Activated CD4-positive, alpha-beta memory T cell treated with anti-CD3 and anti-CD28 coated beads, Interleukin-2, amount 10 ng/mL, durations not matched to agents 7 days and 5 days (primary cell): Measurements from ENCODE around the gene FOXJ3. TPM values are rescaled to one million over a fixed set of nuclear protein-coding genes. Genes with fewer than 3 reads are reported as not detected.

Experiments
- CTCF ChIA-PET: fragments of 350-600 bp; sonication (Branson Sonifier 250); formaldehyde crosslinking; loops from one replicate; lab custom pipeline; 2021; ENCODE audit warnings: antibody characterized with exemption, inconsistent platforms; lab: Charles Lee
- POLR2A ChIA-PET: fragments of 350-600 bp; sonication (Branson Sonifier 250); formaldehyde crosslinking; loops from one replicate; lab custom pipeline; 2021; ENCODE audit warnings: antibody characterized with exemption; lab: Charles Lee
- DNase-seq: peaks from one replicate; pipeline ENCODE4 v3.0.0-alpha.2; 2020
- H3K27ac Mint-ChIP-seq: one replicate; pipeline ENCODE4 v1.8.0; 2021; ENCODE audit warnings: mild to moderate bottlenecking, mixed read lengths
- H3K27me3 Mint-ChIP-seq: one replicate; pipeline ENCODE4 v1.8.0; 2021; ENCODE audit warnings: mixed read lengths
- H3K36me3 Mint-ChIP-seq: one replicate; pipeline ENCODE4 v1.8.0; 2021; ENCODE audit warnings: low read depth, mixed read lengths
- H3K4me1 Mint-ChIP-seq: one replicate; pipeline ENCODE4 v1.8.0; 2021; ENCODE audit warnings: mixed read lengths
- H3K4me3 Mint-ChIP-seq: one replicate; pipeline ENCODE4 v1.8.0; 2021; ENCODE audit warnings: mild to moderate bottlenecking, mixed read lengths
- H3K9me3 Mint-ChIP-seq: one replicate; pipeline ENCODE4 v1.8.0; 2021; ENCODE audit warnings: mixed read lengths
- total RNA-seq, 2 experiments: library from RNA; stranded (reverse); gene quantifications; one replicate each; pipeline ENCODE4 v1.2.3, GENCODE V29; 2021

The FOXJ3 gene
- 10 to 100 TPM; 44.9 to 47.1 TPM for total RNA-seq

GRCh38 chr1:42335050-42335808, at the start of gene FOXJ3:
Gene FOXJ3, minus strand, starts transcription at chr1:42335235. Its CDS starts 24,142 bp downstream, at chr1:42311093.
- Mint-ChIP-seq H3K27me3 (no peaks in the 10 kb centered on the region), H3K27ac (peak within 1 kb of the TSS; percentile 84), H3K4me3 (peak within 1 kb of the TSS; percentile 92), H3K36me3 (peaks cover 12% of the 10 kb centered on the region), H3K4me1 (peaks cover 49% of the 10 kb centered on the region), H3K9me3 (no peaks in the 10 kb centered on the region)
- peak; percentile 92 for DNase-seq
- ChIA-PET CTCF (interaction anchor here (1.1 to 1.8 kb wide), 2 partner anchors 9 to 162 kb away, joined by 4 to 15 read pairs; no protein-coding TSS in a partner anchor), POLR2A (interaction anchor here (1.0 to 1.9 kb wide), 4 partner anchors 9 to 122 kb away, joined by 3 to 16 read pairs (median 4); partner anchors contain the start of gene PPCS)

GRCh38 chr1:42381280-42381673, 46.2 kb upstream of the FOXJ3 start:
- H3K9me3 Mint-ChIP-seq, result no peaks in the 10 kb centered on the region
- ChIA-PET CTCF (no interaction called here), POLR2A (no interaction called here)
- peak overlapping the region; percentile 69 for H3K4me3 Mint-ChIP-seq
- no peaks in the 10 kb centered on the region for H3K36me3 Mint-ChIP-seq
- no peak for DNase-seq
- H3K27me3 Mint-ChIP-seq, result peaks cover 38% of the 10 kb centered on the region
- H3K4me1 Mint-ChIP-seq, result peaks cover 15% of the 10 kb centered on the region
- no peak overlapping the region for H3K27ac Mint-ChIP-seq

- Mint-ChIP-seq H3K9me3 (no peaks in the 10 kb centered on the region), H3K4me3 (peak within 1 kb of the TSS; percentile 71), H3K27me3 (peaks cover 38% of the 10 kb centered on the region), H3K27ac (no peak within 1 kb of the TSS), H3K4me1 (peaks cover 15% of the 10 kb centered on the region), H3K36me3 (no peaks in the 10 kb centered on the region)
- peak; percentile 51 for DNase-seq
- ChIA-PET POLR2A (no interaction called here), CTCF (no interaction called here)
Measured at GRCh38 chr1:42380586-42381279, 45.7 kb upstream of the FOXJ3 start, which contains the start of gene RIMKLA. Gene RIMKLA, plus strand, starts transcription at chr1:42380792. Its CDS starts 143 bp downstream, at chr1:42380935.

GRCh38 chr1:42379794-42380585, 45.0 kb upstream of the FOXJ3 start:
- ChIA-PET CTCF (no interaction called here), POLR2A (no interaction called here)
- Mint-ChIP-seq H3K4me1 (peaks cover 15% of the 10 kb centered on the region), H3K27me3 (peaks cover 38% of the 10 kb centered on the region), H3K36me3 (no peaks in the 10 kb centered on the region), H3K9me3 (no peaks in the 10 kb centered on the region), H3K4me3 (peak overlapping the region; percentile 71), H3K27ac (no peak overlapping the region)
- DNase-seq, result peak; percentile 16

GRCh38 chr1:42372796-42373195, 37.8 kb upstream of the FOXJ3 start:
- no peaks in the 10 kb centered on the region for H3K36me3 Mint-ChIP-seq
- no peak overlapping the region for H3K4me3 Mint-ChIP-seq
- no peaks in the 10 kb centered on the region for H3K4me1 Mint-ChIP-seq
- ChIA-PET POLR2A (no interaction called here), CTCF (no interaction called here)
- no peak overlapping the region for H3K27ac Mint-ChIP-seq
- H3K27me3 Mint-ChIP-seq, result peaks cover 18% of the 10 kb centered on the region
- H3K9me3 Mint-ChIP-seq, result no peaks in the 10 kb centered on the region
- DNase-seq, result no peak

GRCh38 chr1:42370876-42371549, 36.0 kb upstream of the FOXJ3 start:
- Mint-ChIP-seq H3K4me1 (no peaks in the 10 kb centered on the region), H3K4me3 (no peak overlapping the region), H3K27me3 (peaks cover 15% of the 10 kb centered on the region), H3K27ac (no peak overlapping the region), H3K9me3 (no peaks in the 10 kb centered on the region), H3K36me3 (no peaks in the 10 kb centered on the region)
- ChIA-PET CTCF (no interaction called here), POLR2A (no interaction called here)
- DNase-seq, result no peak

- no peak for DNase-seq
- Mint-ChIP-seq H3K9me3 (no peaks in the 10 kb centered on the region), H3K27ac (no peak overlapping the region), H3K36me3 (no peaks in the 10 kb centered on the region), H3K27me3 (peaks cover 15% of the 10 kb centered on the region), H3K4me1 (no peaks in the 10 kb centered on the region), H3K4me3 (no peak overlapping the region)
- POLR2A ChIA-PET, result interaction anchor here (0.8 kb wide), 1 partner anchor 23 kb away, joined by 3 read pairs; no protein-coding TSS in a partner anchor
- CTCF ChIA-PET, result no interaction called here
Measured at GRCh38 chr1:42369471-42369870, 34.4 kb upstream of the FOXJ3 start.

GRCh38 chr1:42368096-42368795, 33.2 kb upstream of the FOXJ3 start:
- DNase-seq, result no peak
- Mint-ChIP-seq H3K4me1 (no peaks in the 10 kb centered on the region), H3K36me3 (no peaks in the 10 kb centered on the region), H3K4me3 (no peak overlapping the region), H3K27me3 (peaks cover 15% of the 10 kb centered on the region), H3K9me3 (no peaks in the 10 kb centered on the region), H3K27ac (no peak overlapping the region)
- POLR2A ChIA-PET, result no interaction called here
- CTCF ChIA-PET, result no interaction called here

- Mint-ChIP-seq H3K36me3 (no peaks in the 10 kb centered on the region), H3K27me3 (peaks cover 12% of the 10 kb centered on the region), H3K9me3 (no peaks in the 10 kb centered on the region), H3K4me1 (no peaks in the 10 kb centered on the region), H3K27ac (no peak overlapping the region), H3K4me3 (no peak overlapping the region)
- CTCF ChIA-PET, result interaction anchor here (0.6 kb wide), 1 partner anchor 187 kb away, joined by 3 read pairs; no protein-coding TSS in a partner anchor
- no peak for DNase-seq
- POLR2A ChIA-PET, result no interaction called here
Measured at GRCh38 chr1:42365118-42365517, 30.1 kb upstream of the FOXJ3 start.

GRCh38 chr1:42364542-42364941, 29.5 kb upstream of the FOXJ3 start:
- Mint-ChIP-seq H3K4me3 (no peak overlapping the region), H3K27me3 (peaks cover 9% of the 10 kb centered on the region), H3K9me3 (no peaks in the 10 kb centered on the region), H3K4me1 (no peaks in the 10 kb centered on the region), H3K36me3 (no peaks in the 10 kb centered on the region), H3K27ac (no peak overlapping the region)
- ChIA-PET CTCF (no interaction called here), POLR2A (no interaction called here)
- no peak for DNase-seq

- H3K9me3 Mint-ChIP-seq, result no peaks in the 10 kb centered on the region
- peaks cover 12% of the 10 kb centered on the region for H3K27me3 Mint-ChIP-seq
- H3K27ac Mint-ChIP-seq, result no peak overlapping the region
- ChIA-PET POLR2A (no interaction called here), CTCF (no interaction called here)
- no peaks in the 10 kb centered on the region for H3K4me1 Mint-ChIP-seq
- DNase-seq, result no peak
- no peaks in the 10 kb centered on the region for H3K36me3 Mint-ChIP-seq
- no peak overlapping the region for H3K4me3 Mint-ChIP-seq
Measured at GRCh38 chr1:42364089-42364488, 29.1 kb upstream of the FOXJ3 start.

- Mint-ChIP-seq H3K4me3 (no peak overlapping the region), H3K9me3 (no peaks in the 10 kb centered on the region), H3K36me3 (no peaks in the 10 kb centered on the region), H3K27ac (no peak overlapping the region), H3K4me1 (no peaks in the 10 kb centered on the region), H3K27me3 (peaks cover 9% of the 10 kb centered on the region)
- ChIA-PET POLR2A (no interaction called here), CTCF (no interaction called here)
- DNase-seq, result no peak
Measured at GRCh38 chr1:42359466-42359865, 24.4 kb upstream of the FOXJ3 start.
